ENCODE results near the gene ZNF683. TPM values are rescaled to one million over a fixed set of nuclear protein-coding genes. Genes with fewer than 3 reads are reported as not detected.

ZNF683 gene
- total and polyA plus RNA-seq, 2 donors (not counting 1 experiment from before 2014, with no cell fraction given) = not detected

DNA sequence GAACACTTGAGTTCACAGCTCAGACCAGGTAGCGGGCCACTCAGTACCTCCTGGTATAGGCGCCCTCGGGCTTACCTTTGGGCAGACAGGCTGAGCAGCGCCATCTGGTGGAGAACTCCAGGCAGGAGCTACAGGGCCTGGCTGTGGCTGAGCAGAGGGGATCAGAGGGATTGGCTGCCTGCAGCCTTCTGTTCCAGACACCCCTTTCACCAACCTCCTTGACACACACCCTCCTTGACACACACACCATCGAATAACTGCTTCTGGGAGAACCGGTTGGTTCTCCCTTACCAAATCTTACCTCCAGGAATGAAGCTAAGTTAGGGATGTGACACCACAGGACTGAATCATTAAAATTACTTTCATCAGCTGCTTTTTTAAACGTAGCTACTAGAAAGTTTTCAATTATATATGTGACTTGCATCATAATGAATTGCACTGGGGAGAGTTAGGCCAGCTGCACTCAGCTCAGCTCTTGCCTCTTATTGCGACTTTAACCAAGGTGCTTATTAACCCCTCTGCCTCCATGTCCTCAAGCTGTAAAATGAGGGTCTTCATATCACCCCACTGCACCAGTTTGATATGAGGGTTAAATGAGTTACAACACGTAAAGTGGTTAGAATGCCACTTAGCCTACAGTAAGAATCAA lies 44.7 kb upstream of the ZNF683 start:
- no peaks in the 10 kb centered on the region for H4K20me1 ChIP-seq (ENCODE audit: control insufficient read depth, extremely low read depth, insufficient read depth, low read length)
- peaks cover 30% of the 10 kb centered on the region for H3K27me3 ChIP-seq (ENCODE audit: control insufficient read depth, insufficient read depth, low read length)
- no peaks in the 10 kb centered on the region for H3K9me3 ChIP-seq (ENCODE audit: control insufficient read depth, insufficient read depth, low read depth, low read length)
- H3K4me3 ChIP-seq (replicated peaks in 1 of 4; ENCODE audit: control extremely low read depth in 1 of 4, insufficient read depth in 1 of 4, low read depth in 3 of 4, low read length in 4 of 4) = no peak overlapping the region
- H3K4me1 ChIP-seq (ENCODE audit: control insufficient read depth, extremely low read depth, insufficient read depth, low read length) = no peaks in the 10 kb centered on the region
- H3K27ac ChIP-seq (ENCODE audit: insufficient read depth, low read length) = no peak overlapping the region
- H3K4me2 ChIP-seq (ENCODE audit: extremely low read depth, insufficient read depth, low read length) = no peak overlapping the region
- H3K36me3 ChIP-seq (ENCODE audit: control insufficient read depth, insufficient read depth, low read length) = no peaks in the 10 kb centered on the region
- no peak overlapping the region for H3K9ac ChIP-seq (ENCODE audit: insufficient read depth, low read length)
- DNase-seq (ENCODE audit: low read depth in 2 of 2) = peak; percentile 50 to 67
- TF ChIP-seq EZH2 (IDR thresholded peaks at IDR 0.05; ENCODE audit: low read length, missing control alignments) = no peak
- TF ChIP-seq, protein P1, sequence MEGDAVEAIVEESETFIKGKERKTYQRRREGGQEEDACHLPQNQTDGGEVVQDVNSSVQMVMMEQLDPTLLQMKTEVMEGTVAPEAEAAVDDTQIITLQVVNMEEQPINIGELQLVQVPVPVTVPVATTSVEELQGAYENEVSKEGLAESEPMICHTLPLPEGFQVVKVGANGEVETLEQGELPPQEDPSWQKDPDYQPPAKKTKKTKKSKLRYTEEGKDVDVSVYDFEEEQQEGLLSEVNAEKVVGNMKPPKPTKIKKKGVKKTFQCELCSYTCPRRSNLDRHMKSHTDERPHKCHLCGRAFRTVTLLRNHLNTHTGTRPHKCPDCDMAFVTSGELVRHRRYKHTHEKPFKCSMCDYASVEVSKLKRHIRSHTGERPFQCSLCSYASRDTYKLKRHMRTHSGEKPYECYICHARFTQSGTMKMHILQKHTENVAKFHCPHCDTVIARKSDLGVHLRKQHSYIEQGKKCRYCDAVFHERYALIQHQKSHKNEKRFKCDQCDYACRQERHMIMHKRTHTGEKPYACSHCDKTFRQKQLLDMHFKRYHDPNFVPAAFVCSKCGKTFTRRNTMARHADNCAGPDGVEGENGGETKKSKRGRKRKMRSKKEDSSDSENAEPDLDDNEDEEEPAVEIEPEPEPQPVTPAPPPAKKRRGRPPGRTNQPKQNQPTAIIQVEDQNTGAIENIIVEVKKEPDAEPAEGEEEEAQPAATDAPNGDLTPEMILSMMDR (conservative IDR thresholded peaks at IDR 0.05 in 1 of 2, IDR thresholded peaks at IDR 0.05 in 1 of 2; ENCODE audit: low read depth in 1 of 2, low read length in 2 of 2) = peak; percentile 84 to 89
- H3K79me2 ChIP-seq (ENCODE audit: control insufficient read depth, insufficient read depth, low read length) = no peaks in the 10 kb centered on the region
- no peak overlapping the region for H2AFZ ChIP-seq (ENCODE audit: low read length)

GRCh38 chr1:26413031-26413430 lies 40.5 kb upstream of the ZNF683 start:
- H4K20me1 ChIP-seq (ENCODE audit: control insufficient read depth, extremely low read depth, insufficient read depth, low read length) = no peaks in the 10 kb centered on the region
- no peak overlapping the region for H3K27ac ChIP-seq (ENCODE audit: insufficient read depth, low read length)
- TF ChIP-seq EZH2 (IDR thresholded peaks at IDR 0.05; ENCODE audit: low read length, missing control alignments) = no peak
- TF ChIP-seq, protein P1 (conservative IDR thresholded peaks at IDR 0.05 in 1 of 2, IDR thresholded peaks at IDR 0.05 in 1 of 2; ENCODE audit: low read depth in 1 of 2, low read length in 2 of 2) = no peak
- H2AFZ ChIP-seq (ENCODE audit: low read length) = no peak overlapping the region
- H3K36me3 ChIP-seq (ENCODE audit: control insufficient read depth, insufficient read depth, low read length) = no peaks in the 10 kb centered on the region
- H3K79me2 ChIP-seq (ENCODE audit: control insufficient read depth, insufficient read depth, low read length) = no peaks in the 10 kb centered on the region
- H3K4me2 ChIP-seq (ENCODE audit: extremely low read depth, insufficient read depth, low read length) = no peak overlapping the region
- no peak overlapping the region for H3K9ac ChIP-seq (ENCODE audit: insufficient read depth, low read length)
- H3K4me3 ChIP-seq (replicated peaks in 1 of 4; ENCODE audit: control extremely low read depth in 1 of 4, insufficient read depth in 1 of 4, low read depth in 3 of 4, low read length in 4 of 4) = no peak overlapping the region
- no peaks in the 10 kb centered on the region for H3K9me3 ChIP-seq (ENCODE audit: control insufficient read depth, insufficient read depth, low read depth, low read length)
- peaks cover 40% of the 10 kb centered on the region for H3K27me3 ChIP-seq (ENCODE audit: control insufficient read depth, insufficient read depth, low read length)
- no peak for DNase-seq (ENCODE audit: low read depth in 2 of 2)
- no peaks in the 10 kb centered on the region for H3K4me1 ChIP-seq (ENCODE audit: control insufficient read depth, extremely low read depth, insufficient read depth, low read length)

GRCh38 chr1:26412180-26412840 lies 39.8 kb upstream of the ZNF683 start:
- no peak for DNase-seq (ENCODE audit: low read depth in 2 of 2)
- Histone ChIP-seq H3K4me3 (replicated peaks in 1 of 4; ENCODE audit: control extremely low read depth in 1 of 4, insufficient read depth in 1 of 4, low read depth in 3 of 4, low read length in 4 of 4) (no peak overlapping the region), H3K27ac (ENCODE audit: insufficient read depth, low read length) (no peak overlapping the region), H3K27me3 (ENCODE audit: control insufficient read depth, insufficient read depth, low read length) (peaks cover 40% of the 10 kb centered on the region), H3K79me2 (ENCODE audit: control insufficient read depth, insufficient read depth, low read length) (no peaks in the 10 kb centered on the region), H2AFZ (ENCODE audit: low read length) (no peak overlapping the region), H3K9ac (ENCODE audit: insufficient read depth, low read length) (no peak overlapping the region), H3K9me3 (ENCODE audit: control insufficient read depth, insufficient read depth, low read depth, low read length) (no peaks in the 10 kb centered on the region), H3K4me1 (ENCODE audit: control insufficient read depth, extremely low read depth, insufficient read depth, low read length) (no peaks in the 10 kb centered on the region), H3K36me3 (ENCODE audit: control insufficient read depth, insufficient read depth, low read length) (no peaks in the 10 kb centered on the region), H4K20me1 (ENCODE audit: control insufficient read depth, extremely low read depth, insufficient read depth, low read length) (no peaks in the 10 kb centered on the region), H3K4me2 (ENCODE audit: extremely low read depth, insufficient read depth, low read length) (no peak overlapping the region)
- TF ChIP-seq EZH2 (IDR thresholded peaks at IDR 0.05; ENCODE audit: low read length, missing control alignments) = no peak
- TF ChIP-seq, protein P1 (conservative IDR thresholded peaks at IDR 0.05 in 1 of 2, IDR thresholded peaks at IDR 0.05 in 1 of 2; ENCODE audit: low read depth in 1 of 2, low read length in 2 of 2) = no peak

All from fibroblast of lung (primary cell).